Thoracic aorta (tissue), 2 donors: Measurements from ENCODE around the gene STATH. TPM values are rescaled to one million over a fixed set of nuclear protein-coding genes. Genes with fewer than 3 reads are reported as not detected.

Experiments used
- ATAC-seq: fragments of 150-250 bp; one replicate; pipeline ENCODE4 v1.8.0; 2017; ENCODE audit warnings: low read depth; ENCODE audit not compliant: insufficient number of reproducible peaks, low FRiP score
- DNase-seq: peaks from one replicate; pipeline ENCODE4 v3.0.0-alpha.2; 2020; ENCODE audit warnings: low spot score
- H3K27ac ChIP-seq, 2 donors: fragments of 200-600 bp; sonication (generic); 1 replicate in 1 of 2; 2 replicates in 1 of 2; pipeline ENCODE4 v1.5.1; 2016; ENCODE audit warnings: mild to moderate bottlenecking in 2 of 2, moderate library complexity in 2 of 2
- H3K27me3 ChIP-seq: fragments of 200-600 bp; sonication (generic); replicated peaks from 2 replicates; pipeline ENCODE4 v1.6.0; 2016; ENCODE audit warnings: mild to moderate bottlenecking; ENCODE audit not compliant: insufficient read depth
- H3K36me3 ChIP-seq: fragments of 200-600 bp; sonication (generic); one replicate; pipeline ENCODE4 v1.5.1; 2016
- H3K4me1 ChIP-seq, 2 donors: fragments of 200-600 bp; sonication (generic); 1 replicate in 1 of 2; 2 replicates in 1 of 2; pipeline versions ENCODE4 v1.5.1 to v1.6.0; 2016; ENCODE audit warnings: low read depth in 2 of 2, mild to moderate bottlenecking in 1 of 2; ENCODE audit not compliant: control insufficient read depth in 1 of 2
- H3K4me3 ChIP-seq: fragments of 200-600 bp; sonication (generic); 2 replicates; pipeline ENCODE4 v1.5.1; 2016; ENCODE audit warnings: mild to moderate bottlenecking
- H3K9me3 ChIP-seq: fragments of 200-600 bp; sonication (generic); 2 replicates; pipeline ENCODE4 v1.5.1; 2016
- total RNA-seq, 2 donors: library from RNA; depleted of rRNA; stranded (reverse); fragments of >200 nt; gene quantifications; one replicate each; pipeline versions ENCODE4 v1.1.0 to v1.2.3, GENCODE V29; 2016
- TF ChIP-seq, protein P1 (sequence below): fragments of 200-600 bp; sonication (generic); IDR thresholded peaks from one replicate; pipeline ENCODE4 v1.5.1; 2019; ENCODE audit warnings: antibody characterized with exemption

STATH gene, protein sequence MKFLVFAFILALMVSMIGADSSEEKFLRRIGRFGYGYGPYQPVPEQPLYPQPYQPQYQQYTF
- not detected for total RNA-seq

DNA sequence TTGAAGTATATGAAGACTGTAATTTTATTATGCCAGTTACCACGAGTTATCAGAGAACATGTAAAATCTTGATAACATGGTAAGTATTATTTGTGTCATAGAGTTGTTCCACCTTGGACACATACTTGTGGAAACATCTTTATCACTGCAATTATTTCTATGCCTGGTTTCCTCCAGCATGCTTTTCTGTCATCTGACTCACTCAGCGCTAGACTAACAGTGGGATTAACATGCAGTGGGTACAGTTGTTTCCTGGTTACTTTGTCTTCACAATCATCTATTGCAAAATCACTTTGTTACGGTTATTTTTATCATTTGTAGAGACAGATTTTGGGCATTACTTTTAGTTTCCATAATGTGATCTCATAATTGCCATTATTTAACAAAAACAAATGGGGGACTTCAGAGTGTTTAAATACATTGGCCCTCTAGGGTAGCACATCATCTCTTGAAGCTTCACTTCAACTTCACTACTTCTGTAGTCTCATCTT lies at the start of gene STATH:
Gene STATH (plus strand): TSS at position 441 of the 491 bp plus-strand sequence. CDS start 2,472 bp downstream, outside the sequence.
- DNase-seq: no peak
- Histone ChIP-seq H3K36me3 (no peaks in the 10 kb centered on the region), H3K9me3 (no peaks in the 10 kb centered on the region), H3K4me1 (no peaks in the 10 kb centered on the region), H3K4me3 (no peak within 1 kb of the TSS), H3K27me3 (no peaks in the 10 kb centered on the region), H3K27ac (no peak within 1 kb of the TSS)
- TF ChIP-seq, protein P1, sequence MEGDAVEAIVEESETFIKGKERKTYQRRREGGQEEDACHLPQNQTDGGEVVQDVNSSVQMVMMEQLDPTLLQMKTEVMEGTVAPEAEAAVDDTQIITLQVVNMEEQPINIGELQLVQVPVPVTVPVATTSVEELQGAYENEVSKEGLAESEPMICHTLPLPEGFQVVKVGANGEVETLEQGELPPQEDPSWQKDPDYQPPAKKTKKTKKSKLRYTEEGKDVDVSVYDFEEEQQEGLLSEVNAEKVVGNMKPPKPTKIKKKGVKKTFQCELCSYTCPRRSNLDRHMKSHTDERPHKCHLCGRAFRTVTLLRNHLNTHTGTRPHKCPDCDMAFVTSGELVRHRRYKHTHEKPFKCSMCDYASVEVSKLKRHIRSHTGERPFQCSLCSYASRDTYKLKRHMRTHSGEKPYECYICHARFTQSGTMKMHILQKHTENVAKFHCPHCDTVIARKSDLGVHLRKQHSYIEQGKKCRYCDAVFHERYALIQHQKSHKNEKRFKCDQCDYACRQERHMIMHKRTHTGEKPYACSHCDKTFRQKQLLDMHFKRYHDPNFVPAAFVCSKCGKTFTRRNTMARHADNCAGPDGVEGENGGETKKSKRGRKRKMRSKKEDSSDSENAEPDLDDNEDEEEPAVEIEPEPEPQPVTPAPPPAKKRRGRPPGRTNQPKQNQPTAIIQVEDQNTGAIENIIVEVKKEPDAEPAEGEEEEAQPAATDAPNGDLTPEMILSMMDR: no peak
- ATAC-seq: no peak

DNA sequence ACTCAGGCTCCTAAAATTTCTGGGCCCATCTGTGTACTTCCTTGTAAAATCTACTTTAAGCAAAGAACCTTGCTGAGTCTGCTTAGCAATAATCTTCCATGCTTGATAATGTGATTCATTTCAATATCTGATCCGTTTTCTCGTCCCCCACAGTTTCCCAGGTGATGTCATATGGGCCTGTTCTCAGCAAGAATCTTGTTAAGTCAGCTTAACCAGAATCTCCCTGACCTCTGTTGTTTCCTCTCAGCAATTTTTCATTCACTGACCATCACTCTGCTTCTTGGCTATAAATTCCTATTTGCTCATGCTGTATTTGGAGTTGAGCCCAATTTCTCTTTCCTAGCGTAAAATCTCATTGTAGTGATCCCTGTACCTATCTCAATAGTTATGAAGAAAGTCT lies 44.2 kb upstream of the STATH start:
- H3K27me3 ChIP-seq: no peaks in the 10 kb centered on the region
- no peak for DNase-seq
- no peaks in the 10 kb centered on the region for H3K4me1 ChIP-seq
- H3K4me3 ChIP-seq: no peak overlapping the region
- H3K9me3 ChIP-seq: no peaks in the 10 kb centered on the region
- no peak overlapping the region for H3K27ac ChIP-seq
- ATAC-seq: no peak
- TF ChIP-seq, protein P1: no peak
- no peaks in the 10 kb centered on the region for H3K36me3 ChIP-seq

DNA sequence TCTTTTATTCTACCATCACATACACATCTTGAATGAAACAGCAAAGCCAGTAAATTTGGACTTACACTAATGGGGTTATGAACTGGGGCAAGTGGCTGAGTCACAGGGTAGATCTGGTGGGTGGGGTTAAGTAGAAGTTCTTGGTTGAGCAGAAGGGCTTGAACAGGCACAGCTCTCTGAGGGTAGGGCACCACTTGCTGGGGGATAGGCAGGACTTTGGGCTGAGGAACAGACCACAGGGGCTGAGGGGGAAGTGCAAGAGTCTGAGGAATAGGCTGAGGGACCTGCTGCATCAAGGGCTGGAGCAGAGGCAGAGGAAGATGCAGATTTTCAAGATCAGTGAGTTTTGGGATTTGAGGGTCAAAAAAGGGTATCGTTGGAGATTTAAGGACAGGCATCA lies 38.6 kb upstream of the STATH start:
- H3K27me3 ChIP-seq: no peaks in the 10 kb centered on the region
- H3K36me3 ChIP-seq: no peaks in the 10 kb centered on the region
- no peaks in the 10 kb centered on the region for H3K4me1 ChIP-seq
- no peak overlapping the region for H3K4me3 ChIP-seq
- DNase-seq (no peak), ATAC-seq (no peak)
- H3K9me3 ChIP-seq: no peaks in the 10 kb centered on the region
- TF ChIP-seq, protein P1: no peak
- H3K27ac ChIP-seq: no peak overlapping the region

DNA sequence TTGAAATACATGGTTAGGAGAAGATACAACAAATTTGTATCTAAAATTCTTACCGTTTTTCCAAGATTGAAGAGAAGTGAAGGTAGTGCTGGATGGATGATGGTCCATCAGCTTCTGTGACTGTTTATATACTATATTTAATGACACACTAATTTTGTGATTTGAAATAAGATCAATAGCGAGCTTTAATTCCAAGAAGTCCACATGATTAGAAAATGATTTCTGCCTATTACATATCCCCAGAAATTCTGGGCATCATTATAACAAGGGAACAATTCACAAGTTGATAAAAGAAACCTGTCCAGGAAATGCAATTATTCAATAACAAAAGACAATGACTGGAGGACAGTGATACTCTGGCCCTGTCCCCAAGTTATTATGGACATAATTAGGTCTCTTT lies 30.1 kb upstream of the STATH start, which contains the start of gene CSN2:
Gene CSN2 (minus strand): TSS at position 101 of the 400 bp plus-strand sequence. CDS start 4,733 bp downstream, outside the sequence.
- Histone ChIP-seq H3K27me3 (no peaks in the 10 kb centered on the region), H3K9me3 (no peaks in the 10 kb centered on the region), H3K27ac (no peak within 1 kb of the TSS), H3K4me3 (no peak within 1 kb of the TSS), H3K4me1 (no peaks in the 10 kb centered on the region), H3K36me3 (no peaks in the 10 kb centered on the region)
- TF ChIP-seq, protein P1: no peak
- ATAC-seq (no peak), DNase-seq (no peak)

DNA sequence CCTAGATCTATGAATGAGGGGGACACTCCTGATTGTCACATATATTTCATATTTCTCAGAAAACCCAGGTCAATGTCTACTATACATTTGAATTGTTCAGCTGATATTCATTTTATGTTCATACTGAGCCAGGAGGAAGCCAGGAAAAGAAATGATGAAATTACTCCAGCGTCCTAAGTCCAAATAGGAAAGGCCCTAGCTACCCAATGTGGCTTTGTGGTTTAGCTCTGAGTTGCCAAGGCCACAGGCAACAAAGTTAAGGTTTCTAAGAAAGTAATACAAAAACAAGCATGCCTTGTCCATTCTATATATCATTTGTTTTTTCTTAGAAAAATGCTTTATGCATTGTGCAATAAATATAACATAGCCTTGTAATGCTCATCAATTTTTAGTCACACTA lies 25.7 kb upstream of the STATH start:
- no peaks in the 10 kb centered on the region for H3K27me3 ChIP-seq
- no peaks in the 10 kb centered on the region for H3K4me1 ChIP-seq
- no peaks in the 10 kb centered on the region for H3K9me3 ChIP-seq
- DNase-seq: no peak
- H3K27ac ChIP-seq: no peak overlapping the region
- H3K4me3 ChIP-seq: no peak overlapping the region
- H3K36me3 ChIP-seq: no peaks in the 10 kb centered on the region
- ATAC-seq: no peak
- TF ChIP-seq, protein P1: no peak
